HG02981 (cell line): ENCODE results near the gene ARHGAP8.

ENCODE experiments used
- ATAC-seq: cut with Tn5 transposase; IDR thresholded peaks from one replicate; pipeline ENCODE4 v1.9.1; 2021; ENCODE audit warnings: mild to moderate bottlenecking, moderate library complexity; ENCODE audit not compliant: unreplicated experiment

Gene ARHGAP8

DNA sequence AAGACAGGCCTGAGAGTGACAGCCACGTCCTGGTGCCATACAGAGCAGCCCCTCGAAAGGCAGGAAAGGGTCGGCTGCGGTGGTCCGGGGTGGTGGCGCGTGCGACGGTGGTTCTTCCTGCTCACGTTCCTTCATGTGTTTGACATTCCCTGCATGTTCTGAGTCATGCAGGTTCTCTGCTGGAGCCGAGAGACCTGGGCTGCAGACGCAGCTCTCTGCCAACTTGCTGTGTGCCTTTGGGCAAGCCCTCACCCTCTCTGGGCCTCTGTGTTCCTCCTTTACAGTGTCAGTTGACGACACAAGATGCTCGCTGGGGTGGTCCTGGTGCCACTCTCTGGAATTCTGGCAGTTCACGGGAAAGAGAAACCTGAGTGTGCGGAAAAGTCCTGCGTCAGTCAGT, 12.0 kb downstream of the ARHGAP8 start:
- ATAC-seq = no peak

DNA sequence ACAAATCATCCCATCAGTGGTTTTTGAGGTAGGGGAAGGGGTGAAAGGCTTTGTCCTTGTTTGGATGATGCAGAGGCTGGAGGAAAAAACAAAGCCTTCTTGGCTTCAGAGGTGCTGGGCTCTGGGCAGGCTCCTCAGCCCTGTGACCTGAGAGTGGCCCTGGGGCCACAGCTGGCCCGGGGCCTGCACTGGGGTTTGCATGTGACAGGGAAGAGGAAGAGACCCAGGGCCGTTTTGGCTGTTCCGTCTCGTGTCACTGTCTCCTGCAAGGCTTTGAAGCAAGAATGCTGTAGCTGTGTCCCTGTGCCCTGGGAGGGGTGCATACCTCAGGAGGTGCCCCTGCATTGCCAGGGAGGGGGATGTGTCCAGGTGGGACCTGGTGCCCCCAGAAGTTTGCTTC, 12.6 kb downstream of the ARHGAP8 start:
- no peak for ATAC-seq

DNA sequence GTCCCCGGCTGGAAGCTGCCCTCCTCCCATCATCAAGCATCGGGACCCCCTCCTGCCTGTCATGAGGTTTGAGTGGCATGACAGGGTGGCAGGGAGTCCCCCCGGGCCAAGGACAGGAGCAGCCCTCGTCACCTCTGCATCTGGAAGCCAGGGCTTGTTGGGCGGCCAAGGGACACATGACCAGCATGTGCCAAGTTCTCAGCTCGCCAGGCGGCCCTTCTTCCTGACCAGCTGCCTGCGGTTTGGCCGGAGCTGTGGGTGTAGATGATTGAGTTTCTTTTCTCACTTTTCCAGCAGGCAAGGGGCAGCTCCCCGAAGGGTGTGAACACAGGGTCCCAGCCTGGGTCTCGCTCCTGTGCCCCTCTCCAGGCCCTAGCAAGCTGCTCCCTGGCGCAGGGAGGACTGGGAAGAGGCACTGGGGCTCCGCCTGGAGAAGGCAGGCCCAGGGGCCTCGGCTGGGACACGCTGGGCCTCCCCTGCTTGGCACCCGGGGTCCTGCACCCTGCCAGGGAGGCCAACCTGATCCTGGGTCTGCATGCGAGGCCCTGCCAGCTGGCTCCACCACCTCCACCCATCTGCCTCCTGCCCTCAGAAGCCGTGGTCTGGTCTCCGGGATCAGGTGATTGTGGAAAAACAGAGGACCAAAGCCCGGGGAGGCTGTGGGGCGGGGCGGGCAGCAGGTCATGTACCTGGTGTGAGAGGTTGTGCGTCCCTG, 13.4 kb downstream of the ARHGAP8 start:
- no peak for ATAC-seq

- ATAC-seq = no peak
These were observed 20.7 kb downstream of the ARHGAP8 start for GRCh38 chr22:44773082-44773481.

GRCh38 chr22:44775862-44776261, 23.5 kb downstream of the ARHGAP8 start:
- no peak for ATAC-seq

GRCh38 chr22:44776605-44777363, 24.4 kb downstream of the ARHGAP8 start:
- no peak for ATAC-seq

DNA sequence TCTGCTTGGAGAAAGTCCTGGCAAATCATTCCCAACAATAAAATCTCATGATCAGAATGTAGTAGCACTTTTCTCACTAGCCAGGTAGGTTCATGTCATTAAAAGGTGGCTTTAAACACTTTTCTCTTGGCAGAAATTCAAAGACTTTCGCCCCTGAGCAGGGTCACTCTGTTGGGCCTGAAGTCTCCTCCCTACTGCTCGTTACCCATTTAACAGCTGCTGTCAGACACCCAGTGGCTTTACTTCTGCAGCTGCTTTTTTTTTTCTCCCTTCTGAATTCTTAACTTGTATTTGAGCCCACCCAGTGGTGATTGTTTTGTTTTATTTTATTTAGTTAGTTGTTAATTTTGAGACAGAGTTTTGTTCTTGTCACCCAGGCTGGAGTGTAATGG, 25.0 kb downstream of the ARHGAP8 start:
- ATAC-seq = no peak

- ATAC-seq = no peak
These were observed 28.6 kb downstream of the ARHGAP8 start for GRCh38 chr22:44780876-44781449.

- ATAC-seq = no peak
These were observed 30.1 kb downstream of the ARHGAP8 start for GRCh38 chr22:44782363-44782963.

DNA sequence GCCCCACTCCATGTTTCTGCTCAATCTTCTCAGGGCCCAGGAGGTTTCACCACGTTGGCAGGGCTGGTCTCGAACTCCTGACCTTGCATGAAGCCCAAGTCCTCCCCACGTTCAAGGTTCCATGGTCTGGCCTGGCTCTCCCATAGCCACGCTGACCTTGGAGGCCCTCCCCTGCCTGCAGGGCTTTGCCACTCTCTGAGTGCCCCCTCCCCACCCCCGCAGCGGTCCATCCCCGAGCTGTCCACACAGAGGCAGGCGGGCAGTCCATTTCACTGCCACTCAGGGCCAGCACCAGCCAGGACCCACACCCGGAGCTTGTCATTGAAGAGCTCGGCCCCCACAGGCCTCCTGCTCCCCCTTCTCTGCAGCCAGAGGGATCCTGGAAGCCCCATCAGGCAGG, 30.7 kb downstream of the ARHGAP8 start:
- ATAC-seq = no peak

DNA sequence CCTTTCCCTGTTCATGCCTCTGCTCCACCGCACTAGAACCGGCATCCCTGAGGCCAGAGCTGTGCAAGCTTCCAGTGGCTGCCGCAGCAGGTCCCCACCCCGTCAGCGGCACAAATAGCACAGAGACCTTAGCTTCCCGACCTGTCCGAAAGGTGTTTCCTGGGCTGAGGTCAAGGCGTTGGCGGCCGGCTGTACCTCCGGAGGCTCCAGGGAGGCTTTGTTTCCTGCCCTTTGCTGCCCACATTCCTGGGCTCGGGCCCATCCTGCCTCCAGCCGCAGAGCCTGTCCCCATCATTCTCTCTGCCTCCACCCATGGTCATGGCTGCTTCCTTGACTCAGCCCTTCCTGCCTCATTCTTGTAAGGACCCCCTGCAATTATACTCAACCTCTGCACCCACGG, 31.2 kb downstream of the ARHGAP8 start:
- no peak for ATAC-seq

GRCh38 chr22:44786136-44786535, 33.8 kb downstream of the ARHGAP8 start:
- no peak for ATAC-seq

- ATAC-seq = no peak
These were observed 34.2 kb downstream of the ARHGAP8 start for GRCh38 chr22:44786610-44787009.

DNA sequence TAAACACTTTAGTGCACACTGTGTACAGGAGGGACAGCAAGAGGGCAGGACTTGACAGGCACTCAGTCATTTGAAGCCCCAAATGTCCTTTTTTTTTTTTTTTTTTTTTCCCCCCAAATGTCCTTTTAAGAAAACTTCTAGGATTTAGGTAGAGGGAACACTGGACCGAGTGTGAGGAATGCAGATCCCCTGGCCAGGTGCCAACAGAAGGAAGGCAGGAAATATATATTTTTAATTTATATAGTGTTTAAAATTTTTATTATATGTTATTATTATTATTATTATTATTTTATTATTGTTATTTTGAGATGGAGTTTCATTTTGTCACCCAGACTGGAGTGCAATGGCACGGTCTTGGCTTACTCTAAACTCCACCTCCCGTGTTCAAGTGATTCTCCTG, 35.5 kb downstream of the ARHGAP8 start:
- no peak for ATAC-seq

- ATAC-seq = no peak
These were observed 40.7 kb downstream of the ARHGAP8 start for GRCh38 chr22:44793106-44793505.

- ATAC-seq = no peak
These were observed 41.3 kb downstream of the ARHGAP8 start for GRCh38 chr22:44793506-44794172.

- ATAC-seq = no peak
These were observed 43.6 kb downstream of the ARHGAP8 start for GRCh38 chr22:44795701-44796630.

GRCh38 chr22:44797181-44797725, 44.9 kb downstream of the ARHGAP8 start:
- ATAC-seq = no peak

DNA sequence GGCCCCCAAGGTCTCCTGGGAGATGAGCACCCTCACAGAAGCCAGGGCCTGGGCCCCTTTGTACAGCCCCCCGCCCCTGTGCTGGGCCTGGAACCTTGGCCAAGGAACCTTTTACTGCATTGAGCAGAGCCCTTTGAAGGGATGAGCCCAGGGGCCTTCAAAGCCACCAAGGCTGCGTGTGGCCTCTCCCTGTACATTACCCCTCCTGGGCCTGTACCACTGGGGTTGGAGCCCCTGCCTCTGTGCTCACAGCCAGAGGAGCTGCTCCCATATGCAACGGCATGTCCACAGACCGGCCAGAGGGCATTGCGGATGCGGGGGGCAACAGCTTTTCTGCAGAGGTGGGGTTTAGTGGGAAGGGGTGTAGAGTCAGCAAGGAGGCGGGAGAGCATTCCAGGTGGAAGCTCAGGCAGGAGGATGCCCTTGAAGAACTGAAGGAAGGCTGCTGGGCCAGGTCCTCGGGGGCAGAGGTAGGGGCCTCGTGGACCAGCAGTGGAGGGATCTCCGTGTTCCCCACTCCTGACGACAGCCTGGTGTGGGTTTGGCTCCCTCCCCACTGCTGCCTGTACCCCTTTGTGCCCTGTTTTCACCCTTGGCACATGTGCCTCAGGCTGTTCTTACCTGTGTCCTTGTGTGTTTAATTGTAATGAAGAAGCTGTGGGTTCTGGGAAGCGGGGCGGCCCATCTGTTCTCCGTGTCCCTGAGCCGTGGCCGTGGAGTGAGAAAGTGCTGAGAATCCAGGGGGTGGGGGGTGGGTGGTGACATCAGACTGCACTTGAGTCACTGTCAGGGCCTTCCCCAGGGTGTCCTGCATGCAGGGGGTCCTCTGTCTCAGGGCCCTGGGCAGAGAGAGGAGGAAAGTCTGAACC, 46.9 kb downstream of the ARHGAP8 start:
- no peak for ATAC-seq
